OCI-LY7 (cell line): ENCODE results near the gene PNMA8C. TPM values are rescaled to one million over a fixed set of nuclear protein-coding genes. Genes with fewer than 3 reads are reported as not detected.

Experiments used
- BruUV-seq: library from RNA; stranded (reverse); fragments of 400-500 nt; replicated peaks from 2 replicates; lab custom pipeline; 2021; lab: Mats Ljungman, UMichigan
- CTCF ChIA-PET: fragments of 300-600 bp; sonication (Branson Sonifier 250); formaldehyde crosslinking; loops from one replicate; lab custom pipeline; 2022; ENCODE audit warnings: antibody characterized with exemption; ENCODE audit not compliant: unreplicated experiment; lab: Charles Lee
- POLR2A ChIA-PET: fragments of 300-600 bp; sonication (Branson Sonifier 250); formaldehyde crosslinking; loops from one replicate; lab custom pipeline; 2022; ENCODE audit warnings: antibody characterized with exemption; lab: Charles Lee
- DNase-seq: peaks from one replicate; pipeline ENCODE4 v3.0.0-alpha.2; 2015; ENCODE audit warnings: low spot score
- H2AFZ ChIP-seq: fragments of 200-600 bp; sonication (generic), shearing (Covaris generic); 2 replicates; pipeline ENCODE4 v1.6.1; 2014; ENCODE audit warnings: mild to moderate bottlenecking, antibody characterized with exemption, low read length, moderate library complexity
- H3K27ac ChIP-seq: fragments of 200-600 bp; sonication (generic); 2 replicates; pipeline ENCODE4 v1.5.1; 2014; ENCODE audit warnings: mixed run types, low read depth, mild to moderate bottlenecking, moderate library complexity, low read length, inconsistent platforms; ENCODE audit not compliant: poor library complexity, severe bottlenecking
- H3K36me3 ChIP-seq: fragments of 200-600 bp; sonication (generic); 2 replicates; pipeline ENCODE4 v1.6.1; 2014; ENCODE audit warnings: mild to moderate bottlenecking, antibody characterized with exemption, low read length, moderate library complexity, mixed read lengths; ENCODE audit not compliant: insufficient read depth
- H3K4me1 ChIP-seq: fragments of 200-600 bp; sonication (generic); 2 replicates; pipeline ENCODE4 v1.5.1; 2014; ENCODE audit warnings: mild to moderate bottlenecking, low read length; ENCODE audit not compliant: insufficient read depth, poor library complexity, severe bottlenecking
- H3K4me2 ChIP-seq: fragments of 200-600 bp; sonication (generic); 2 replicates; pipeline ENCODE4 v1.6.1; 2014; ENCODE audit warnings: mild to moderate bottlenecking, low read length
- H3K4me3 ChIP-seq: fragments of 200-600 bp; sonication (generic); 2 replicates; pipeline ENCODE4 v1.5.1; 2014; ENCODE audit warnings: mild to moderate bottlenecking, low read depth, low read length; ENCODE audit not compliant: poor library complexity, severe bottlenecking
- H3K79me2 ChIP-seq: fragments of 200-600 bp; sonication (generic); 2 replicates; pipeline ENCODE4 v1.6.1; 2016; ENCODE audit warnings: low read depth, mild to moderate bottlenecking, low read length, moderate library complexity, mixed read lengths; ENCODE audit not compliant: insufficient read depth
- H3K9me2 ChIP-seq: fragments of 200-600 bp; sonication (generic); 2 replicates; pipeline ENCODE4 v1.6.1; 2016; ENCODE audit warnings: mild to moderate bottlenecking, low read length, mixed read lengths; ENCODE audit not compliant: insufficient read depth
- H3K9me3 ChIP-seq: fragments of 200-600 bp; sonication (generic); 2 replicates; pipeline ENCODE4 v1.6.1; 2014; ENCODE audit warnings: mild to moderate bottlenecking, mixed run types, low read length, mixed read lengths
- H4K20me1 ChIP-seq: fragments of 200-600 bp; sonication (generic); 2 replicates; pipeline ENCODE4 v1.6.1; 2014; ENCODE audit warnings: mild to moderate bottlenecking, antibody characterized with exemption, low read length, moderate library complexity, mixed read lengths; ENCODE audit not compliant: insufficient read depth
- CTCF ChIP-seq: fragments of 200-600 bp; sonication (generic); conservative IDR thresholded peaks from 2 replicates; pipeline ENCODE4 v1.5.1; 2014; ENCODE audit warnings: mild to moderate bottlenecking, antibody characterized with exemption, low read length, moderate library complexity, mixed read lengths
- EZH2phosphoT487 ChIP-seq: fragments of 200-600 bp; sonication (generic); IDR thresholded peaks from 2 replicates; pipeline ENCODE4 v1.6.1; 2018; ENCODE audit warnings: low read depth, borderline replicate concordance, mild to moderate bottlenecking, mixed run types, antibody characterized with exemption, low read length, moderate library complexity, mixed read lengths
- intact Hi-C: fragments of 100-400 bp; cut with micrococcal nuclease; formaldehyde crosslinking; loops from one replicate; pipeline ENCODE4 v1.10.0; 2022; ENCODE audit not compliant: unreplicated experiment
- total RNA-seq, 2 experiments: library from RNA; depleted of rRNA in 1 of 2; stranded (reverse); fragments of >200 nt in 1 of 2; shearing (Covaris generic) in 1 of 2; gene quantifications; 2 replicates each; pipeline ENCODE4 v1.2.3, GENCODE V29; 2014 to 2022

Gene PNMA8C
- total RNA-seq, 2 experiments from 2014 or later, result 1.0 to 4.9 TPM

- DNase-seq, result no peak
These were observed 42.5 kb upstream of the PNMA8C start, which contains the start of gene PNMA8A for GRCh38 chr19:46471116-46471733. Gene PNMA8A (minus strand): TSS chr19:46471563. CDS start chr19:46471035, 528 bp downstream.

GRCh38 chr19:46470376-46470775 is 41.6 kb upstream of the PNMA8C start:
- Histone ChIP-seq H3K9me2 (no peaks in the 10 kb centered on the region), H3K4me1 (peaks cover 31% of the 10 kb centered on the region), H3K27ac (no peak overlapping the region), H3K79me2 (no peaks in the 10 kb centered on the region), H4K20me1 (no peaks in the 10 kb centered on the region), H3K36me3 (no peaks in the 10 kb centered on the region), H3K4me3 (no peak overlapping the region), H3K9me3 (no peaks in the 10 kb centered on the region), H2AFZ (no peak overlapping the region), H3K4me2 (no peak overlapping the region)
- CTCF ChIA-PET, result no interaction called here
- no peak for DNase-seq
- no peak for TF ChIP-seq CTCF
- TF ChIP-seq EZH2phosphoT487, result no peak
- POLR2A ChIA-PET, result no interaction called here
- intact Hi-C loops, result no loop called here
- BruUV-seq, result no TSS peak

More at GRCh38 chr19:46471116-46471733, 42.5 kb upstream of the PNMA8C start, which contains the start of gene PNMA8A:
- Histone ChIP-seq H3K36me3 (no peaks in the 10 kb centered on the region), H3K4me3 (no peak within 1 kb of the TSS), H4K20me1 (no peaks in the 10 kb centered on the region), H3K27ac (no peak within 1 kb of the TSS), H3K79me2 (no peaks in the 10 kb centered on the region), H3K4me2 (no peak within 1 kb of the TSS), H2AFZ (peak within 1 kb of the TSS; percentile 2; the same call in 1 of the 2 replicates), H3K9me2 (no peaks in the 10 kb centered on the region), H3K4me1 (peaks cover 30% of the 10 kb centered on the region), H3K9me3 (no peaks in the 10 kb centered on the region)
- CTCF ChIA-PET, result no interaction called here
- BruUV-seq, result no TSS peak
- TF ChIP-seq EZH2phosphoT487, result no peak
- no peak for TF ChIP-seq CTCF
- intact Hi-C loops, result no loop called here
- POLR2A ChIA-PET, result no interaction called here

GRCh38 chr19:46469541-46470185 is 40.9 kb upstream of the PNMA8C start:
- DNase-seq, result no peak
- Histone ChIP-seq H4K20me1 (no peaks in the 10 kb centered on the region), H3K79me2 (no peaks in the 10 kb centered on the region), H3K36me3 (no peaks in the 10 kb centered on the region), H3K9me2 (no peaks in the 10 kb centered on the region), H3K9me3 (no peaks in the 10 kb centered on the region), H3K27ac (no peak overlapping the region), H3K4me2 (no peak overlapping the region), H2AFZ (no peak overlapping the region), H3K4me3 (no peak overlapping the region), H3K4me1 (peaks cover 36% of the 10 kb centered on the region)
- TF ChIP-seq CTCF (no peak), EZH2phosphoT487 (no peak)
- POLR2A ChIA-PET, result no interaction called here
- intact Hi-C loops, result no loop called here
- no TSS peak for BruUV-seq
- CTCF ChIA-PET, result no interaction called here
